Activated B cell treated with CpG ODN at 0.5 μM for 24 hours (primary cell): ENCODE measurements around the gene POR. TPM values are rescaled to one million over a fixed set of nuclear protein-coding genes. Genes with fewer than 3 reads are reported as not detected.

Experiments used
- ATAC-seq: fragments of 200-7000 bp; cut with Tn5 transposase; one replicate; pipeline ENCODE4 v1.10.0; 2021; ENCODE audit warnings: low read depth, mild to moderate bottlenecking, moderate library complexity
- CTCF ChIA-PET: fragments of 350-600 bp; sonication (Branson Sonifier 250); formaldehyde crosslinking; loops from one replicate; lab custom pipeline; 2021; ENCODE audit warnings: antibody characterized with exemption; lab: Charles Lee
- POLR2A ChIA-PET: fragments of 350-600 bp; sonication (Branson Sonifier 250); formaldehyde crosslinking; loops from one replicate; lab custom pipeline; 2021; ENCODE audit warnings: antibody characterized with exemption; lab: Charles Lee
- DNase-seq: peaks from one replicate; pipeline ENCODE4 v3.0.0; 2022
- H3K27ac Mint-ChIP-seq: one replicate; pipeline ENCODE4 v1.8.0; 2020; ENCODE audit warnings: mixed read lengths
- H3K27me3 Mint-ChIP-seq: one replicate; pipeline ENCODE4 v1.8.0; 2021; ENCODE audit warnings: mixed read lengths
- H3K36me3 Mint-ChIP-seq: one replicate; pipeline ENCODE4 v1.8.0; 2021; ENCODE audit warnings: low read depth, mixed read lengths
- H3K4me1 Mint-ChIP-seq: one replicate; pipeline ENCODE4 v1.8.0; 2021; ENCODE audit warnings: mixed read lengths
- H3K4me3 Mint-ChIP-seq: one replicate; pipeline ENCODE4 v1.8.0; 2020; ENCODE audit warnings: mild to moderate bottlenecking, mixed read lengths
- H3K9me3 Mint-ChIP-seq: one replicate; pipeline ENCODE4 v1.8.0; 2020; ENCODE audit warnings: mixed read lengths
- intact Hi-C: fragments of 100-400 bp; cut with micrococcal nuclease; formaldehyde crosslinking; loops from one replicate; pipeline ENCODE4 v1.15.1; 2024
- total RNA-seq: library from RNA; stranded (reverse); gene quantifications from 2 replicates; pipeline ENCODE4 v1.2.3, GENCODE V29; 2022
- TF ChIP-seq, protein P1 (sequence below): fragments of 200-600 bp; IDR thresholded peaks from one replicate; pipeline ENCODE4 v1.8.0; 2022; ENCODE audit warnings: antibody characterized with exemption, mild to moderate bottlenecking

The POR gene
- total RNA-seq, 1 donor from 2014 or later = 63.5 TPM

GRCh38 chr7:75985518-75986146, 70.7 kb downstream of the POR start:
- Mint-ChIP-seq H3K9me3 (no peaks in the 10 kb centered on the region), H3K4me3 (no peak overlapping the region), H3K27ac (no peak overlapping the region), H3K4me1 (peaks cover 23% of the 10 kb centered on the region), H3K36me3 (peaks cover 66% of the 10 kb centered on the region), H3K27me3 (no peaks in the 10 kb centered on the region)
- TF ChIP-seq, protein P1, sequence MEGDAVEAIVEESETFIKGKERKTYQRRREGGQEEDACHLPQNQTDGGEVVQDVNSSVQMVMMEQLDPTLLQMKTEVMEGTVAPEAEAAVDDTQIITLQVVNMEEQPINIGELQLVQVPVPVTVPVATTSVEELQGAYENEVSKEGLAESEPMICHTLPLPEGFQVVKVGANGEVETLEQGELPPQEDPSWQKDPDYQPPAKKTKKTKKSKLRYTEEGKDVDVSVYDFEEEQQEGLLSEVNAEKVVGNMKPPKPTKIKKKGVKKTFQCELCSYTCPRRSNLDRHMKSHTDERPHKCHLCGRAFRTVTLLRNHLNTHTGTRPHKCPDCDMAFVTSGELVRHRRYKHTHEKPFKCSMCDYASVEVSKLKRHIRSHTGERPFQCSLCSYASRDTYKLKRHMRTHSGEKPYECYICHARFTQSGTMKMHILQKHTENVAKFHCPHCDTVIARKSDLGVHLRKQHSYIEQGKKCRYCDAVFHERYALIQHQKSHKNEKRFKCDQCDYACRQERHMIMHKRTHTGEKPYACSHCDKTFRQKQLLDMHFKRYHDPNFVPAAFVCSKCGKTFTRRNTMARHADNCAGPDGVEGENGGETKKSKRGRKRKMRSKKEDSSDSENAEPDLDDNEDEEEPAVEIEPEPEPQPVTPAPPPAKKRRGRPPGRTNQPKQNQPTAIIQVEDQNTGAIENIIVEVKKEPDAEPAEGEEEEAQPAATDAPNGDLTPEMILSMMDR = no peak
- intact Hi-C loops = no loop called here
- ChIA-PET CTCF (interaction anchor here (1.0 kb wide), 1 partner anchor 34 kb away, joined by 3 read pairs; no protein-coding TSS in a partner anchor), POLR2A (interaction anchor here (0.5 to 2.1 kb wide), 3 partner anchors 23 to 80 kb away, joined by 3 to 14 read pairs (median 4); partner anchors contain the start of gene POR)
- no peak for ATAC-seq
- DNase-seq = no peak

- DNase-seq (no peak), ATAC-seq (no peak)
- Mint-ChIP-seq H3K9me3 (no peaks in the 10 kb centered on the region), H3K36me3 (peaks cover 69% of the 10 kb centered on the region), H3K27ac (no peak overlapping the region), H3K4me1 (peaks cover 27% of the 10 kb centered on the region), H3K4me3 (no peak overlapping the region), H3K27me3 (no peaks in the 10 kb centered on the region)
- TF ChIP-seq, protein P1 = no peak
- CTCF ChIA-PET = no interaction called here
- intact Hi-C loops = no loop called here
- POLR2A ChIA-PET = interaction anchor here (1.5 to 2.1 kb wide), 2 partner anchors 23 to 71 kb away, joined by 4 to 14 read pairs; partner anchors contain the start of gene POR
Measured at GRCh38 chr7:75986147-75986781, 71.3 kb downstream of the POR start.

DNA sequence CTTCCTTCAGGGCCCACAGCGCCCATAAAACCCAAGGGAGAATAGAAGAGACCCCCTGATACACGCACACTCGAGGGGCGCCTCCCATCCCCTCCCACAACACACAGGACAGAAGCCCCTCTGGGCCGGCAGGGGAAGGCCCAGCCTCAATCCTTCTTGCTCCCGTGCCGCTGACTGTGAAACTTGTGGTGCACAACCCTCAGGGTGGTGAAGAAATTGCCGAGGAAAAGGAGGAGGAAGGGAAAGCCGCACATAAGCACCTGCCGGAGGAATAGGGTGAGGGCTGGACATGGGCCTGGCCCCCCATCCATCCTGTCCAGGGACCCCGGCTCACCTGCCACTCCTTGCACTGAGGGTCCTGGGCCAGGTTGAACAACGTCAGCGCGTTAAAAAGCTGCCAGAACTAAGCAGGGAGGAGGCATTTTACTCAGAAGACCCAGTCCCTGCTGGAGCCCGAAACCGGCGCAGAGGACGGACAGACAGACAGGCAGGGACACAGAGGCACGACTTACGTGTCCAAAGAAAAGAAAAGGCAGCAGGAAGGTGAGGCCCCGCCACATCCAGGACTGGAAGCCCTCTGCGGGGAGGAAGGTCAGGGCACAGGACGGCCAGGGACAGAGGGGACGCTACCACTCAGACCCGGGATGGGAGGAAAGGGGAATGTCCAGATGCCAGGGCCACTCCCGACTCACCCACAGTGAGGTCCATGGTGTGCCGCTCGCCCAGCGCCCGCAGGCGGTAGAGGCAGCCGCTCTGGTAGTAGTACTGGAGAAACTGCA, 72.3 kb downstream of the POR start:
- Mint-ChIP-seq H3K27me3 (no peaks in the 10 kb centered on the region), H3K9me3 (no peaks in the 10 kb centered on the region), H3K4me3 (no peak overlapping the region), H3K27ac (peak overlapping the region; percentile 9), H3K36me3 (peaks cover 60% of the 10 kb centered on the region), H3K4me1 (peaks cover 27% of the 10 kb centered on the region)
- TF ChIP-seq, protein P1 = no peak
- POLR2A ChIA-PET = no interaction called here
- ATAC-seq (no peak), DNase-seq (no peak)
- CTCF ChIA-PET = no interaction called here
- intact Hi-C loops = no loop called here

- Mint-ChIP-seq H3K4me3 (no peak overlapping the region), H3K27me3 (no peaks in the 10 kb centered on the region), H3K4me1 (peaks cover 30% of the 10 kb centered on the region), H3K27ac (peak overlapping the region; percentile 50), H3K36me3 (peaks cover 57% of the 10 kb centered on the region), H3K9me3 (no peaks in the 10 kb centered on the region)
- CTCF ChIA-PET = no interaction called here
- POLR2A ChIA-PET = interaction anchor here (1.1 kb wide), 1 partner anchor 23 kb away, joined by 3 read pairs; no protein-coding TSS in a partner anchor
- TF ChIP-seq, protein P1 = no peak
- DNase-seq (no peak), ATAC-seq (no peak)
- intact Hi-C loops = no loop called here
Measured at GRCh38 chr7:75987805-75988567, 73.0 kb downstream of the POR start.
